CD14-positive monocyte (primary cell): ENCODE measurements around the gene FHIT. TPM values are rescaled to one million over a fixed set of nuclear protein-coding genes. Genes with fewer than 3 reads are reported as not detected.

Experiments
- DNase-seq, 3 donors: peaks; one replicate each; pipeline ENCODE4 v3.0.0-alpha.2; 2011 to 2022
- H2AFZ ChIP-seq: 2 replicates; pipeline ENCODE4 v1.6.0; 2012; ENCODE audit warnings: mild to moderate bottlenecking, low read depth, low read length, inconsistent platforms; ENCODE audit not compliant: insufficient read depth, poor library complexity, severe bottlenecking
- H3K27ac ChIP-seq, 2 donors: 1 replicate in 1 of 2; 2 replicates in 1 of 2; pipeline ENCODE4 v1.5.1; 2012 to 2013; ENCODE audit warnings: low read length in 2 of 2, control low read depth in 1 of 2, inconsistent platforms in 1 of 2, low read depth in 1 of 2, mild to moderate bottlenecking in 1 of 2
- H3K27me3 ChIP-seq, 2 donors: one replicate each; pipeline versions ENCODE4 v1.6.0 to v1.6.1; 2011 to 2013; ENCODE audit warnings: low read length in 2 of 2; ENCODE audit not compliant: control insufficient read depth in 2 of 2, insufficient read depth in 2 of 2
- H3K36me3 ChIP-seq, 2 donors: replicated peaks in 1 of 2; 1 replicate in 1 of 2; 2 replicates in 1 of 2; pipeline versions ENCODE4 v1.5.1 to v1.6.1; 2012 to 2013; ENCODE audit warnings: low read length in 2 of 2, control low read depth in 1 of 2, inconsistent platforms in 1 of 2, mild to moderate bottlenecking in 1 of 2; ENCODE audit not compliant: insufficient read depth in 2 of 2, control insufficient read depth in 1 of 2
- H3K4me1 ChIP-seq, 2 donors: 1 replicate in 1 of 2; 2 replicates in 1 of 2; pipeline versions ENCODE4 v1.5.1 to v1.6.1; 2012 to 2013; ENCODE audit warnings: low read length in 2 of 2, control low read depth in 1 of 2, inconsistent platforms in 1 of 2, mild to moderate bottlenecking in 1 of 2, moderate library complexity in 1 of 2; ENCODE audit not compliant: insufficient read depth in 2 of 2, control insufficient read depth in 1 of 2
- H3K4me2 ChIP-seq: replicated peaks from 2 replicates; pipeline ENCODE3; 2012; ENCODE audit warnings: low read length, moderate library complexity, mild to moderate bottlenecking; ENCODE audit not compliant: poor library complexity, severe bottlenecking; ENCODE audit errors: extremely low read depth
- H3K4me3 ChIP-seq, 3 experiments: fragments of 200-600 bp in 1 of 3; sonication (generic) in 1 of 3; replicated peaks in 1 of 3; 1 replicate in 2 of 3; 2 replicates in 1 of 3; pipeline ENCODE4 v1.5.1; 2011 to 2013; ENCODE audit warnings: low read length in 3 of 3, mild to moderate bottlenecking in 3 of 3, control low read depth in 2 of 3, low read depth in 2 of 3, inconsistent platforms in 1 of 3, moderate library complexity in 1 of 3
- H3K79me2 ChIP-seq: 2 replicates; pipeline ENCODE4 v1.6.0; 2012; ENCODE audit warnings: mild to moderate bottlenecking, control low read depth, inconsistent platforms, low read length, moderate library complexity; ENCODE audit not compliant: insufficient read depth
- H3K9ac ChIP-seq: 2 replicates; pipeline ENCODE4 v1.6.0; 2017; ENCODE audit warnings: low read length, mild to moderate bottlenecking; ENCODE audit not compliant: insufficient read depth, poor library complexity, severe bottlenecking
- H3K9me3 ChIP-seq, 2 donors: replicated peaks in 1 of 2; 1 replicate in 1 of 2; 2 replicates in 1 of 2; pipeline versions ENCODE4 v1.5.1 to v1.6.1; 2012 to 2013; ENCODE audit warnings: low read length in 2 of 2, control low read depth in 1 of 2; ENCODE audit not compliant: control insufficient read depth in 1 of 2, insufficient read depth in 1 of 2
- H4K20me1 ChIP-seq: 2 replicates; pipeline ENCODE4 v1.6.0; 2012; ENCODE audit warnings: mild to moderate bottlenecking, low read length, control low read depth, moderate library complexity; ENCODE audit not compliant: insufficient read depth
- H3K27ac Mint-ChIP-seq, 7 donors: one replicate each; pipeline ENCODE4 v1.8.0; 2020; ENCODE audit warnings: mild to moderate bottlenecking in 7 of 7, mixed read lengths in 7 of 7, moderate library complexity in 6 of 7, inconsistent platforms in 2 of 7
- H3K27me3 Mint-ChIP-seq, 3 donors: one replicate each; pipeline ENCODE4 v1.8.0; 2021 to 2022; ENCODE audit warnings: low read depth in 3 of 3, mild to moderate bottlenecking in 3 of 3, mixed read lengths in 3 of 3, moderate library complexity in 3 of 3, inconsistent platforms in 1 of 3
- H3K36me3 Mint-ChIP-seq, 2 donors: one replicate each; pipeline ENCODE4 v1.8.0; 2020; ENCODE audit warnings: mixed read lengths in 2 of 2, inconsistent platforms in 1 of 2, mild to moderate bottlenecking in 1 of 2
- H3K4me1 Mint-ChIP-seq: one replicate; pipeline ENCODE4 v1.8.0; 2020; ENCODE audit warnings: mild to moderate bottlenecking, mixed read lengths
- H3K4me3 Mint-ChIP-seq, 2 donors: one replicate each; pipeline ENCODE4 v1.8.0; 2020; ENCODE audit warnings: mild to moderate bottlenecking in 2 of 2, mixed read lengths in 2 of 2, moderate library complexity in 1 of 2
- H3K9me3 Mint-ChIP-seq, 7 donors: one replicate each; pipeline ENCODE4 v1.8.0; 2020 to 2022; ENCODE audit warnings: mixed read lengths in 7 of 7, mild to moderate bottlenecking in 6 of 7, moderate library complexity in 6 of 7, inconsistent platforms in 2 of 7
- CTCF ChIP-seq: fragments of 200-600 bp; IDR thresholded peaks from one replicate; pipeline ENCODE4 v1.8.0; 2022; ENCODE audit warnings: antibody characterized with exemption, mild to moderate bottlenecking
- WGBS: methylation state at CpG from one replicate; pipeline ENCODE4 v1.1.5; 2013; ENCODE audit warnings: missing lambda C conversion rate; ENCODE audit not compliant: insufficient coverage; 5-methylcytosine and 5-hydroxymethylcytosine counted together
- intact Hi-C, 2 donors: fragments of 100-400 bp; cut with micrococcal nuclease; formaldehyde crosslinking; loops; one replicate each; pipeline versions ENCODE4 v1.15.0 to v1.15.1; 2023
- polyA plus RNA-seq, 3 donors: library from polyadenylated mRNA; depleted of rRNA in 1 of 3; unstranded in 2 of 3; stranded (reverse) in 1 of 3; fragments of 300-500 nt in 2 of 3; fragments of >200 nt in 1 of 3; fragmentation: Illumina TruSeq in 2 of 3; gene quantifications; 1 replicate in 2 of 3; 2 replicates in 1 of 3; pipeline ENCODE4 v1.2.3, GENCODE V29; 2012 to 2021

FHIT gene
- polyA plus RNA-seq, 3 donors: 1.7 to 3.4 (median 3.2) TPM

- DNase-seq: no peak
- peaks cover 0 to 4% of the 10 kb centered on the region in 2 donors for H3K9me3 ChIP-seq
- H3K4me2 ChIP-seq: no peak overlapping the region
- H3K9ac ChIP-seq: no peak overlapping the region
- H3K9me3 Mint-ChIP-seq: peaks cover 0 to 8% (median 3%) of the 10 kb centered on the region in 7 donors
- H3K4me1 Mint-ChIP-seq: peaks cover 19% of the 10 kb centered on the region
- no peaks in the 10 kb centered on the region for H3K27me3 ChIP-seq
- H3K4me1 ChIP-seq: peaks cover 18 to 22% of the 10 kb centered on the region in 2 donors
- WGBS: 100% methylated on average over 3 of the region's 3 CpGs
- H3K4me3 Mint-ChIP-seq: no peak overlapping the region
- no peak overlapping the region for H2AFZ ChIP-seq
- TF ChIP-seq CTCF: no peak
- no peaks in the 10 kb centered on the region for H3K79me2 ChIP-seq
- intact Hi-C loops: no loop called here
- no peaks in the 10 kb centered on the region for H4K20me1 ChIP-seq
- H3K27ac ChIP-seq: no peak overlapping the region
- no peaks in the 10 kb centered on the region for H3K36me3 Mint-ChIP-seq
- H3K4me3 ChIP-seq: no peak overlapping the region
- no peak overlapping the region for H3K27ac Mint-ChIP-seq
- H3K36me3 ChIP-seq: no peaks in the 10 kb centered on the region
- H3K27me3 Mint-ChIP-seq: peaks cover 0 to 6% (median 5%) of the 10 kb centered on the region in 3 donors
Observed at GRCh38 chr3:59746585-59746984, 1504.7 kb downstream of the FHIT start.

- no peaks in the 10 kb centered on the region for H3K9me3 ChIP-seq
- no peak overlapping the region for H3K27ac Mint-ChIP-seq
Observed at GRCh38 chr3:59737241-59737640, 1514.0 kb downstream of the FHIT start.

More at GRCh38 chr3:59737241-59737640, 1514.0 kb downstream of the FHIT start:
- no peak overlapping the region for H3K4me3 ChIP-seq
- H3K9me3 Mint-ChIP-seq: peaks cover 0 to 2% (median 0%) of the 10 kb centered on the region in 7 donors
- H3K27ac ChIP-seq: no peak overlapping the region
- H3K27me3 Mint-ChIP-seq: peaks cover 0 to 32% (median 16%) of the 10 kb centered on the region in 3 donors
- peaks cover 3 to 4% of the 10 kb centered on the region in 2 donors for H3K4me1 ChIP-seq
- DNase-seq: no peak
- no peak for TF ChIP-seq CTCF
- H3K27me3 ChIP-seq: peaks cover 19 to 34% of the 10 kb centered on the region in 2 donors
- no peaks in the 10 kb centered on the region for H3K36me3 ChIP-seq
- 100% methylated on average over 2 of the region's 3 CpGs for WGBS
- H2AFZ ChIP-seq: no peak overlapping the region
- no peak overlapping the region for H3K9ac ChIP-seq
- no peaks in the 10 kb centered on the region for H3K36me3 Mint-ChIP-seq
- H3K79me2 ChIP-seq: no peaks in the 10 kb centered on the region
- H3K4me1 Mint-ChIP-seq: peaks cover 9% of the 10 kb centered on the region
- no peaks in the 10 kb centered on the region for H4K20me1 ChIP-seq
- H3K4me3 Mint-ChIP-seq: no peak overlapping the region
- no peak overlapping the region for H3K4me2 ChIP-seq
- intact Hi-C loops: no loop called here
